ENCODE measurements around the gene GIMAP6. TPM values are rescaled to one million over a fixed set of nuclear protein-coding genes. Genes with fewer than 3 reads are reported as not detected.

Gene GIMAP6
- total and polyA plus RNA-seq, 2 of the 8 experiments (the other 6 are each of a cell fraction or from before 2014, with no cell fraction given) = not detected

DNA sequence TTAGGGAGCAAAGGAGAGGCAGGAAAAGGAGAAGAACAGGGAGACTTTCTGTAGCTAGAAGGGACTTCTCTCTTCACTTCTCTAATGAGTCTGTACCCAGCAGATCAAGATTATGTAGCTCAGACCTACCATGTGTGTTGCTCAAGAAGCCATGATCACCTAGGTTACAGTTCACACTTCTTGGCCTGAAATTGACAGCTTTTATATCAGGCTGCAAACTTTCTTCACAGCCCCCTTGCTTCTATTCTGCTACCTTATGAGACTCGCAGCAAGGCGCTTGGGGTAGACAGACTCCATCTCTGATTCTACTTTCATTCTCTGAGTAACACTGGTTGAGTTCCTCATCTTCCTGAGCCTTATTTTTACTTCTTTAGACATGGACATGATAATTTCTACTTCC is 33.7 kb upstream of the GIMAP6 start:
- Histone ChIP-seq H4K91ac (replicated peaks; ENCODE audit: insufficient read length, low read length) (no peak overlapping the region), H3K23ac (ENCODE audit: insufficient read length) (no peak overlapping the region), H3K27ac (ENCODE audit: low read depth, low read length) (no peak overlapping the region), H3K79me2 (ENCODE audit: control insufficient read depth in 1 of 2, insufficient read depth in 2 of 2, low read length in 2 of 2) (no peaks in the 10 kb centered on the region), H2BK15ac (ENCODE audit: low read length) (no peak overlapping the region), H3K36me3 (ENCODE audit: control insufficient read depth in 2 of 4, insufficient read depth in 4 of 4, low read length in 3 of 4) (no peaks in the 10 kb centered on the region), H3K4me3 (ENCODE audit: extremely low read depth in 1 of 4, insufficient read depth in 2 of 4, low read depth in 3 of 4, low read length in 4 of 4) (no peak overlapping the region), H2BK5ac (ENCODE audit: low read depth, low read length) (no peak overlapping the region), H2AK5ac (ENCODE audit: low read depth, low read length) (no peak overlapping the region), H3K4me1 (replicated peaks in 1 of 4; ENCODE audit: control insufficient read depth in 3 of 4, insufficient read depth in 4 of 4, low read length in 3 of 4) (no peaks in the 10 kb centered on the region), H4K5ac (ENCODE audit: insufficient read length, low read depth, low read length) (no peak overlapping the region), H3K4me2 (ENCODE audit: insufficient read depth in 1 of 2, low read depth in 2 of 2, low read length in 2 of 2) (no peak overlapping the region), H3K23me2 (ENCODE audit: low read depth, low read length) (no peaks in the 10 kb centered on the region), H3K14ac (ENCODE audit: insufficient read length) (no peak overlapping the region), H2BK12ac (ENCODE audit: low read depth, low read length) (no peak overlapping the region), H3K9ac (replicated peaks in 1 of 4; ENCODE audit: extremely low read depth in 1 of 4, low read depth in 3 of 4, low read length in 3 of 4) (no peak overlapping the region), H4K20me1 (replicated peaks in 1 of 2; ENCODE audit: control insufficient read depth in 1 of 2, insufficient read depth in 2 of 2, low read length in 2 of 2) (no peaks in the 10 kb centered on the region), H4K8ac (ENCODE audit: extremely low read depth, insufficient read depth, low read length) (no peak overlapping the region), H2BK120ac (replicated peaks; ENCODE audit: low read depth, low read length) (no peak overlapping the region), H3K79me1 (ENCODE audit: low read depth, low read length) (no peaks in the 10 kb centered on the region), H3K27me3 (replicated peaks in 1 of 4; ENCODE audit: control insufficient read depth in 3 of 4, extremely low read depth in 1 of 4, insufficient read depth in 3 of 4, low read length in 3 of 4) (peaks cover 0 to 2% (median 0%) of the 10 kb centered on the region in 4 experiments; a peak in 1 of 7 replicates), H3K9me3 (ENCODE audit: insufficient read depth in 2 of 2, low read depth in 1 of 2, low read length in 1 of 2) (peaks cover 0 to 3% of the 10 kb centered on the region in 2 experiments; a peak in 1 of 4 replicates), H3K56ac (replicated peaks; ENCODE audit: insufficient read length, low read depth, low read length) (no peak overlapping the region), H2BK20ac (ENCODE audit: low read length) (no peak overlapping the region), H3K4ac (replicated peaks; ENCODE audit: insufficient read length, low read depth, low read length) (no peak overlapping the region), H2AFZ (ENCODE audit: low read length) (no peak overlapping the region), H3K18ac (ENCODE audit: extremely low read depth, low read length) (no peak overlapping the region)
- no peak for DNase-seq (ENCODE audit: low read depth in 1 of 2, low spot score in 2 of 2)
- WGBS, 2 experiments (ENCODE audit: extremely low coverage in 1 of 2, insufficient coverage in 1 of 2, insufficient read length in 1 of 2, insufficient replicate concordance in 2 of 2, low coverage in 1 of 2, low lambda C conversion rate in 2 of 2, missing lambda C conversion rate in 1 of 2) = 100% methylated on average over 2 of the region's 2 CpGs; no CpG with 5 or more reads in 1 of the 2 experiments
- ChIA-PET POLR2A (ENCODE audit: partially characterized antibody) (no interaction called here), CTCF (ENCODE audit: partially characterized antibody) (no interaction called here)
- no peak for FAIRE-seq
- TF ChIP-seq RFX5 (IDR thresholded peaks at IDR 0.05; ENCODE audit: borderline replicate concordance, low read depth, low read length) (no peak), JUND (IDR thresholded peaks at IDR 0.05; ENCODE audit: low read length) (no peak), FOSL1 (IDR thresholded peaks at IDR 0.05; ENCODE audit: insufficient read depth, low read depth, low read length) (no peak), YY1 (IDR thresholded peaks at IDR 0.05; ENCODE audit: low read depth, low read length) (no peak), RBBP5 (IDR thresholded peaks at IDR 0.05; ENCODE audit: borderline replicate concordance, low read depth, low read length) (no peak)

Measured in H1 (cell line).